Neural progenitor cell (in vitro differentiated cells): ENCODE data around the gene LDB2. TPM values are rescaled to one million over a fixed set of nuclear protein-coding genes. Genes with fewer than 3 reads are reported as not detected.

Experiments used
- DNase-seq: peaks from one replicate; pipeline ENCODE4 v3.0.0-alpha.2; 2016; ENCODE audit warnings: low spot score
- H2AFZ ChIP-seq: fragments of 200-600 bp; sonication (generic); replicated peaks from 2 replicates; pipeline ENCODE4 v1.6.1; 2016; ENCODE audit warnings: antibody characterized with exemption
- H3F3A ChIP-seq: fragments of 200-600 bp; sonication (generic); 2 replicates; pipeline ENCODE4 v1.6.1; 2016; ENCODE audit warnings: antibody characterized with exemption, low read depth
- H3K27ac ChIP-seq: fragments of 200-600 bp; sonication (generic); 2 replicates; pipeline ENCODE4 v1.5.1; 2016; ENCODE audit warnings: mild to moderate bottlenecking
- H3K27me3 ChIP-seq: fragments of 200-600 bp; sonication (generic); 2 replicates; pipeline ENCODE4 v1.6.1; 2016; ENCODE audit warnings: mild to moderate bottlenecking, moderate library complexity
- H3K36me3 ChIP-seq: fragments of 200-600 bp; sonication (generic); 2 replicates; pipeline ENCODE4 v1.5.1; 2016
- H3K4me1 ChIP-seq: fragments of 200-600 bp; sonication (generic); 2 replicates; pipeline ENCODE4 v1.6.1; 2016; ENCODE audit warnings: mixed run types
- H3K4me2 ChIP-seq: fragments of 200-600 bp; sonication (generic); 2 replicates; pipeline ENCODE4 v1.6.1; 2016
- H3K4me3 ChIP-seq: fragments of 200-600 bp; sonication (generic); 2 replicates; pipeline ENCODE4 v1.5.1; 2016
- H3K79me2 ChIP-seq: fragments of 200-600 bp; sonication (generic); 2 replicates; pipeline ENCODE4 v1.6.1; 2016; ENCODE audit warnings: low read depth
- H3K9ac ChIP-seq: fragments of 200-600 bp; sonication (generic); 2 replicates; pipeline ENCODE4 v1.6.1; 2016
- H3K9me3 ChIP-seq: fragments of 200-600 bp; sonication (generic); 2 replicates; pipeline ENCODE4 v1.5.1; 2016; ENCODE audit warnings: low read depth
- H4K20me1 ChIP-seq: fragments of 200-600 bp; sonication (generic); 2 replicates; pipeline ENCODE4 v1.6.1; 2016; ENCODE audit warnings: low read depth
- H3K27ac Mint-ChIP-seq: 3 replicates; pipeline ENCODE4 v1.8.0; 2021; ENCODE audit warnings: mixed read lengths
- H3K27me3 Mint-ChIP-seq: 2 replicates; pipeline ENCODE4 v1.8.0; 2022; ENCODE audit warnings: low read depth, mild to moderate bottlenecking, inconsistent platforms, moderate library complexity, mixed read lengths; ENCODE audit not compliant: insufficient read depth
- H3K36me3 Mint-ChIP-seq: 3 replicates; pipeline ENCODE4 v1.8.0; 2021; ENCODE audit warnings: mixed read lengths
- H3K4me1 Mint-ChIP-seq: 3 replicates; pipeline ENCODE4 v1.8.0; 2021; ENCODE audit warnings: mixed read lengths
- H3K4me3 Mint-ChIP-seq: 3 replicates; pipeline ENCODE4 v1.8.0; 2021; ENCODE audit warnings: mild to moderate bottlenecking, moderate library complexity, mixed read lengths
- H3K9me3 Mint-ChIP-seq: 3 replicates; pipeline ENCODE4 v1.8.0; 2020; ENCODE audit warnings: mixed read lengths
- EZH2 ChIP-seq: fragments of 200-600 bp; sonication (generic); IDR thresholded peaks from 2 replicates; pipeline ENCODE4 v1.6.1; 2017; ENCODE audit warnings: antibody characterized with exemption, mild to moderate bottlenecking, moderate library complexity
- EZH2phosphoT487 ChIP-seq: fragments of 200-600 bp; sonication (generic); IDR thresholded peaks from 2 replicates; pipeline ENCODE4 v1.6.1; 2017; ENCODE audit warnings: antibody characterized with exemption
- total RNA-seq: library from RNA; depleted of rRNA; stranded (reverse); fragments of >200 nt; gene quantifications from 2 replicates; pipeline ENCODE4 v1.2.3, GENCODE V29; 2015; ENCODE audit warnings: low replicate concordance
- TF ChIP-seq, protein P1 (sequence below): fragments of 200-600 bp; sonication (generic); IDR thresholded peaks from 2 replicates; pipeline ENCODE4 v1.5.1; 2017; ENCODE audit warnings: antibody characterized with exemption, mild to moderate bottlenecking

Gene LDB2
- total RNA-seq, 1 donor from 2014 or later: 24.3 TPM

DNA sequence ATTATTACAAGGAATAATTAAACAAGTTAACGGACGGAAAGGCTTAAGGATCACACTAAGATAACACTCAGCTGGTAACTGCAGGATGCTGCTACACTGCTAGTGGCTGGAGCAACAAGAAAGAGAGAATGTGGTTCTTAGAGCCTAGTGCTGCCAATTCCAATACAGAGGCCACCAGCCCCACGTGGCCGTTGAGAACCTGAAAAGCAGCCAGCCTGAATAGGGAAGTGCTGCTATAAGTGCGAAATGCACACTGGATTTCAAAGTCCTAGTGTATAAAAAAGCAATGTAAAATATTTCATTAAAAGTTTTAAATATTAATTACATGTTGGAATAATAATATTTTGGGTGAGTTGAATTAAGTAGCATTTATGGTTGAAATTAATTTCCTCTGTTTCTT, 414.9 kb downstream of the LDB2 start:
- no peak overlapping the region for H3K4me3 ChIP-seq
- Mint-ChIP-seq H3K27me3 (peaks cover 2% of the 10 kb centered on the region), H3K4me3 (no peak overlapping the region), H3K9me3 (peaks cover 7% of the 10 kb centered on the region), H3K27ac (no peak overlapping the region), H3K36me3 (peaks cover 5% of the 10 kb centered on the region), H3K4me1 (no peaks in the 10 kb centered on the region)
- H3F3A ChIP-seq: no peaks in the 10 kb centered on the region
- H3K27me3 ChIP-seq: no peaks in the 10 kb centered on the region
- DNase-seq: no peak
- no peak overlapping the region for H3K27ac ChIP-seq
- H2AFZ ChIP-seq: no peak overlapping the region
- H3K9ac ChIP-seq: no peak overlapping the region
- TF ChIP-seq, protein P1, sequence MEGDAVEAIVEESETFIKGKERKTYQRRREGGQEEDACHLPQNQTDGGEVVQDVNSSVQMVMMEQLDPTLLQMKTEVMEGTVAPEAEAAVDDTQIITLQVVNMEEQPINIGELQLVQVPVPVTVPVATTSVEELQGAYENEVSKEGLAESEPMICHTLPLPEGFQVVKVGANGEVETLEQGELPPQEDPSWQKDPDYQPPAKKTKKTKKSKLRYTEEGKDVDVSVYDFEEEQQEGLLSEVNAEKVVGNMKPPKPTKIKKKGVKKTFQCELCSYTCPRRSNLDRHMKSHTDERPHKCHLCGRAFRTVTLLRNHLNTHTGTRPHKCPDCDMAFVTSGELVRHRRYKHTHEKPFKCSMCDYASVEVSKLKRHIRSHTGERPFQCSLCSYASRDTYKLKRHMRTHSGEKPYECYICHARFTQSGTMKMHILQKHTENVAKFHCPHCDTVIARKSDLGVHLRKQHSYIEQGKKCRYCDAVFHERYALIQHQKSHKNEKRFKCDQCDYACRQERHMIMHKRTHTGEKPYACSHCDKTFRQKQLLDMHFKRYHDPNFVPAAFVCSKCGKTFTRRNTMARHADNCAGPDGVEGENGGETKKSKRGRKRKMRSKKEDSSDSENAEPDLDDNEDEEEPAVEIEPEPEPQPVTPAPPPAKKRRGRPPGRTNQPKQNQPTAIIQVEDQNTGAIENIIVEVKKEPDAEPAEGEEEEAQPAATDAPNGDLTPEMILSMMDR: no peak
- TF ChIP-seq EZH2 (no peak), EZH2phosphoT487 (no peak)
- no peak overlapping the region for H3K4me2 ChIP-seq
- no peaks in the 10 kb centered on the region for H3K4me1 ChIP-seq
- H3K36me3 ChIP-seq: no peaks in the 10 kb centered on the region
- H4K20me1 ChIP-seq: no peaks in the 10 kb centered on the region
- no peaks in the 10 kb centered on the region for H3K9me3 ChIP-seq
- H3K79me2 ChIP-seq: no peaks in the 10 kb centered on the region

DNA sequence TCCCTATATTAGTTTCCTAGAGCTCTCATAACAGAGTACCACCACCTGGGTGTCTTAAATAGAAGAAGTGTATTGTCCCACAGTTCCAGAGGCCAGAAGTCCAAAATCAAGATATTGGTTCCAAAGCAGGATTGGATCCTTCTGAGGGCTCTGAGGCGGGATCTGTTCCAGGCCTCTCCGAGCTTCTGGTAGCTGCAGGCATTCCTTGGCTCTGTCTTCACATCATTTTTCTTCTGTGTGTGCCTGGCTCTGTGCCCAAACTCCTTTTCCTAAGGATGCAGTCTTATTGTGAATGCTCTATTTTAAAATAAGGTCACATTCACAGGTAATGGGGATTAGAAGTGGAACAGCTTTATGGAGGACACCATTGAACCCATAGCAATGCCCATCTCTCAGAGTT, 418.4 kb downstream of the LDB2 start:
- Histone ChIP-seq H3K4me3 (no peak overlapping the region), H3K9me3 (no peaks in the 10 kb centered on the region), H3K9ac (no peak overlapping the region), H4K20me1 (no peaks in the 10 kb centered on the region), H3K27ac (no peak overlapping the region), H3K27me3 (no peaks in the 10 kb centered on the region), H2AFZ (no peak overlapping the region), H3K79me2 (no peaks in the 10 kb centered on the region), H3K4me1 (no peaks in the 10 kb centered on the region), H3F3A (no peaks in the 10 kb centered on the region), H3K36me3 (no peaks in the 10 kb centered on the region), H3K4me2 (no peak overlapping the region)
- Mint-ChIP-seq H3K4me1 (no peaks in the 10 kb centered on the region), H3K4me3 (no peak overlapping the region), H3K27me3 (no peaks in the 10 kb centered on the region), H3K36me3 (no peaks in the 10 kb centered on the region), H3K27ac (no peak overlapping the region), H3K9me3 (peaks cover 3% of the 10 kb centered on the region)
- TF ChIP-seq EZH2phosphoT487 (no peak), EZH2 (no peak)
- TF ChIP-seq, protein P1: no peak
- DNase-seq: no peak

DNA sequence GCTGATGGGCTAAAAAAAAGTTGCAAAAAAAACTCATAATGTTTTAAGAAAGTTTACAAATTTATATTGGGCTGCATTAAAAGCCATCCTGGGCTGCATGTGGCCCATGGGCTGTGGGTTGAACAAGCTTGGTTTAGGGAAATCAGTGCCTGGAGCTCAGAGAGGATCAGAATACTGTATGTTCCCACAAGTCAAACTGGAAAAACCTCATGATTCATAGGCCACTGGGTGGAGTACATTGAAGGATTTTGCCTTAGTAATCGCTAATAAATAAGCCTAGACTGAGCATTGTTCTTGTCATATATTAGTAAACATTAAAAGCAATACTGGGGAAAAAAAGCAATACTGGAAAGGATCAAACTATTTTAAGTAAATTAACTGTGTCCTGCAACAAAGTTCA, 425.9 kb downstream of the LDB2 start:
- Histone ChIP-seq H3K4me2 (no peak overlapping the region), H3F3A (no peaks in the 10 kb centered on the region), H3K79me2 (no peaks in the 10 kb centered on the region), H3K36me3 (peaks cover 3% of the 10 kb centered on the region), H3K9ac (no peak overlapping the region), H4K20me1 (no peaks in the 10 kb centered on the region), H2AFZ (no peak overlapping the region), H3K27ac (no peak overlapping the region), H3K4me1 (no peaks in the 10 kb centered on the region), H3K9me3 (no peaks in the 10 kb centered on the region), H3K4me3 (no peak overlapping the region), H3K27me3 (no peaks in the 10 kb centered on the region)
- Mint-ChIP-seq H3K4me3 (no peak overlapping the region), H3K36me3 (no peaks in the 10 kb centered on the region), H3K27me3 (peaks cover 2% of the 10 kb centered on the region), H3K9me3 (peaks cover 15% of the 10 kb centered on the region), H3K27ac (no peak overlapping the region), H3K4me1 (no peaks in the 10 kb centered on the region)
- TF ChIP-seq, protein P1: no peak
- TF ChIP-seq EZH2phosphoT487: no peak
- no peak for TF ChIP-seq EZH2
- DNase-seq: no peak

DNA sequence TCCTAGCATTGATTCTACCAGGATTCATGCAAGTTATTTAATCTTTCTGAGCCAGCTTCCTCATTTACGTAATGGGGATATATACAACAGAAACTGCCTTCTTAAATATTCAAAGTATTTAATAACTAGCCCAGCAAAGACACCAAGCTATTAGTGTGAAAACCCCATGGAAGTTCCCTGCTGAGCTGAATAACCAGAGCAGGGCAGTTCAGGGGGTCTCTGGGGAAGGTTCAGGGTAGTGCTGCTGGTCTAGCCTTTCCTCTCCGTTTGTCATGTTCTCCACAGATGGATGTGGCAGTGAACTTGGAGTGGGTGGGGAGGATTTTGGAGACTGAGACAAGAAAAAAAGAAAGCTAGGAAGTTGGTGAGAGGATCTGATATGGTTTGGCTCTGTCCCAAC, 431.4 kb downstream of the LDB2 start:
- Histone ChIP-seq H3K4me1 (no peaks in the 10 kb centered on the region), H3K27me3 (no peaks in the 10 kb centered on the region), H3K4me2 (no peak overlapping the region), H4K20me1 (no peaks in the 10 kb centered on the region), H3K9me3 (no peaks in the 10 kb centered on the region), H3K36me3 (no peaks in the 10 kb centered on the region), H3K79me2 (no peaks in the 10 kb centered on the region), H3K9ac (no peak overlapping the region), H3K4me3 (no peak overlapping the region), H2AFZ (no peak overlapping the region), H3F3A (no peaks in the 10 kb centered on the region), H3K27ac (no peak overlapping the region)
- Mint-ChIP-seq H3K27ac (no peak overlapping the region), H3K36me3 (no peaks in the 10 kb centered on the region), H3K9me3 (peaks cover 2% of the 10 kb centered on the region), H3K27me3 (peaks cover 2% of the 10 kb centered on the region), H3K4me3 (no peak overlapping the region), H3K4me1 (peaks cover 7% of the 10 kb centered on the region)
- TF ChIP-seq EZH2 (no peak), EZH2phosphoT487 (no peak)
- TF ChIP-seq, protein P1: no peak
- no peak for DNase-seq
